A549 (cell line): Measurements from ENCODE around the gene SLC36A2. TPM values are rescaled to one million over a fixed set of nuclear protein-coding genes. Genes with fewer than 3 reads are reported as not detected.

Experiments
- ATAC-seq, 2 experiments: fragments of 200-7000 bp in 1 of 2; fragments of >200 bp in 1 of 2; cut with Nextera tagmentation in 1 of 2; cut with Tn5 transposase in 1 of 2; 3 replicates each; pipeline versions ENCODE4 v1.8.0 to v1.9.1; 2018 to 2020; ENCODE audit warnings: mild to moderate bottlenecking in 1 of 2, moderate library complexity in 1 of 2
- CTCF ChIA-PET: fragments of 300-600 bp; sonication (Branson Sonifier 250); formaldehyde crosslinking; extraction: SDS; loops from one replicate; lab custom pipeline; 2021; ENCODE audit warnings: antibody characterized with exemption, inconsistent platforms; lab: Yijun Ruan, JAX
- POLR2A ChIA-PET: fragments of 350-600 bp; formaldehyde crosslinking; extraction: SDS; loops from one replicate; lab custom pipeline; 2021; ENCODE audit warnings: antibody characterized with exemption, inconsistent platforms; lab: Yijun Ruan, JAX
- DNase-seq, 2 experiments: peaks; one replicate each; pipeline versions ENCODE4 v3.0.0 to v3.0.0-alpha.2; 2011 to 2016; ENCODE audit warnings: low read depth in 1 of 2, low spot score in 1 of 2
- FAIRE-seq: peaks from 2 replicates; lab custom pipeline; 2011; peaks lifted over from hg19 to GRCh38; lab: Jason Lieb, UNC
- H3K27ac ChIP-seq, 2 experiments: fragments of >200 bp; sonication (Bioruptor Twin); formaldehyde crosslinking; 3 replicates each; pipeline ENCODE4 v1.5.1; 2016 to 2017
- H3K4me1 ChIP-seq: fragments of >200 bp; sonication (Bioruptor Twin); formaldehyde crosslinking; 3 replicates; pipeline ENCODE4 v1.6.1; 2016
- H3K4me2 ChIP-seq: fragments of >200 bp; sonication (Bioruptor Twin); formaldehyde crosslinking; 3 replicates; pipeline ENCODE4 v1.6.1; 2016
- H3K4me3 ChIP-seq: fragments of >200 bp; sonication (Bioruptor Twin); formaldehyde crosslinking; 3 replicates; pipeline ENCODE4 v1.5.1; 2016
- H3K9me3 ChIP-seq: fragments of >200 bp; sonication (Bioruptor Twin); formaldehyde crosslinking; 3 replicates; pipeline ENCODE4 v1.6.1; 2016
- BCL3 ChIP-seq: fragments of >200 bp; sonication (Bioruptor Twin); formaldehyde crosslinking; IDR thresholded peaks from 3 replicates; pipeline ENCODE4 v1.6.1; 2016
- BHLHE40 ChIP-seq: IDR thresholded peaks from 2 replicates; pipeline ENCODE4 v1.6.1; 2012; ENCODE audit warnings: low read depth, low read length, inconsistent platforms
- CEBPB ChIP-seq, 2 experiments: fragments of >200 bp in 1 of 2; sonication (Bioruptor Twin) in 1 of 2; formaldehyde crosslinking in 1 of 2; IDR thresholded peaks; 2 replicates each; pipeline ENCODE4 v1.6.1; 2012 to 2016
- CHD2 ChIP-seq: fragments of 150-350 bp; IDR thresholded peaks from 2 replicates; pipeline ENCODE4 v1.6.1; 2014; ENCODE audit warnings: low read length; ENCODE audit not compliant: partially characterized antibody
- EHF ChIP-seq: fragments of 250-450 bp; sonication (Bioruptor Pico); IDR thresholded peaks from 2 replicates; pipeline ENCODE4 v1.5.0; 2020; ENCODE audit warnings: mild to moderate bottlenecking
- EHMT2 ChIP-seq: fragments of 200-600 bp; sonication (generic); IDR thresholded peaks from 2 replicates; pipeline ENCODE4 v1.6.1; 2016; ENCODE audit warnings: antibody characterized with exemption, low read depth, mild to moderate bottlenecking, moderate library complexity
- EP300 ChIP-seq, 2 experiments: fragments of >200 bp; sonication (Bioruptor Twin); formaldehyde crosslinking; IDR thresholded peaks; 2 replicates in 1 of 2; 3 replicates in 1 of 2; pipeline ENCODE4 v1.6.1; 2016 to 2017
- FOSB ChIP-seq: fragments of 250-450 bp; sonication (Bioruptor Pico); IDR thresholded peaks from 2 replicates; pipeline ENCODE4 v1.5.0; 2020; ENCODE audit warnings: mild to moderate bottlenecking, moderate library complexity
- FOXS1 ChIP-seq: fragments of 250-450 bp; sonication (Bioruptor Pico); IDR thresholded peaks from 2 replicates; pipeline ENCODE4 v1.5.0; 2020; ENCODE audit warnings: mild to moderate bottlenecking, moderate library complexity
- GATA3 ChIP-seq: IDR thresholded peaks from 2 replicates; pipeline ENCODE4 v1.6.1; 2012; ENCODE audit warnings: borderline replicate concordance
- HDAC2 ChIP-seq: fragments of 200-600 bp; sonication (generic); IDR thresholded peaks from 2 replicates; pipeline ENCODE4 v1.6.1; 2016
- HOXA7 ChIP-seq: fragments of 250-450 bp; sonication (Bioruptor Pico); IDR thresholded peaks from 2 replicates; pipeline ENCODE4 v1.5.0; 2020; ENCODE audit warnings: mild to moderate bottlenecking, moderate library complexity
- HOXB5 ChIP-seq: fragments of 250-450 bp; sonication (Bioruptor Pico); IDR thresholded peaks from 2 replicates; pipeline ENCODE4 v1.5.0; 2020; ENCODE audit warnings: mild to moderate bottlenecking, moderate library complexity
- JUN ChIP-seq, 2 experiments: fragments of >200 bp; sonication (Bioruptor Twin); formaldehyde crosslinking; IDR thresholded peaks; 2 replicates in 1 of 2; 3 replicates in 1 of 2; pipeline ENCODE4 v1.6.1; 2016 to 2017
- JUNB ChIP-seq: fragments of >200 bp; sonication (Bioruptor Twin); formaldehyde crosslinking; IDR thresholded peaks from 2 replicates; pipeline ENCODE4 v1.6.1; 2016
- NFE2L2 ChIP-seq: fragments of 150-350 bp; conservative IDR thresholded peaks from 2 replicates; pipeline ENCODE4 v1.6.1; 2014; ENCODE audit warnings: low read length
- NPAS2 ChIP-seq: fragments of 250-450 bp; sonication (Bioruptor Pico); IDR thresholded peaks from 2 replicates; pipeline ENCODE4 v1.8.0; 2022; ENCODE audit warnings: mild to moderate bottlenecking, moderate library complexity, borderline replicate concordance
- PBX3 ChIP-seq: IDR thresholded peaks from 2 replicates; pipeline ENCODE4 v1.6.1; 2012
- PHF8 ChIP-seq: fragments of 200-600 bp; sonication (generic); IDR thresholded peaks from 2 replicates; pipeline ENCODE4 v1.6.1; 2016; ENCODE audit warnings: low read depth, mild to moderate bottlenecking, antibody characterized with exemption, moderate library complexity, borderline replicate concordance
- POLR2A ChIP-seq: IDR thresholded peaks from 2 replicates; pipeline ENCODE4 v1.6.1; 2012; ENCODE audit warnings: mild to moderate bottlenecking, low read length
- POLR2AphosphoS2 ChIP-seq: conservative IDR thresholded peaks from 2 replicates; pipeline ENCODE4 v1.6.1; 2012; ENCODE audit warnings: low read length, improper control_type of control experiment, inconsistent platforms
- RAD21 ChIP-seq, 2 experiments: fragments of >200 bp in 1 of 2; sonication (Bioruptor Twin) in 1 of 2; formaldehyde crosslinking in 1 of 2; IDR thresholded peaks in 1 of 2; conservative IDR thresholded peaks in 1 of 2; 2 replicates in 1 of 2; 3 replicates in 1 of 2; pipeline ENCODE4 v1.6.1; 2012 to 2018; ENCODE audit warnings: inconsistent platforms in 1 of 2
- RFX5 ChIP-seq: fragments of 450-650 bp; IDR thresholded peaks from 2 replicates; pipeline ENCODE4 v1.7.1; 2014; ENCODE audit warnings: antibody characterized with exemption, mild to moderate bottlenecking, moderate library complexity
- RNF2 ChIP-seq: fragments of 200-600 bp; sonication (generic); IDR thresholded peaks from 2 replicates; pipeline ENCODE4 v1.6.1; 2016; ENCODE audit warnings: low read depth, mild to moderate bottlenecking, antibody characterized with exemption, moderate library complexity, borderline replicate concordance
- SMC3 ChIP-seq: fragments of >200 bp; sonication (Bioruptor Twin); formaldehyde crosslinking; IDR thresholded peaks from 3 replicates; pipeline ENCODE4 v1.6.1; 2018; ENCODE audit warnings: inconsistent platforms
- SREBF2 ChIP-seq: fragments of 450-650 bp; IDR thresholded peaks from 2 replicates; pipeline ENCODE4 v1.6.1; 2014; ENCODE audit warnings: mild to moderate bottlenecking, moderate library complexity
- TP53 ChIP-seq: fragments of 250-450 bp; sonication (Bioruptor Pico); IDR thresholded peaks from 2 replicates; pipeline ENCODE4 v1.5.0; 2021; ENCODE audit warnings: mild to moderate bottlenecking, moderate library complexity
- USF2 ChIP-seq: fragments of 450-650 bp; IDR thresholded peaks from 2 replicates; pipeline ENCODE4 v1.6.1; 2014; ENCODE audit warnings: antibody characterized with exemption
- ZC3H11A ChIP-seq: fragments of 450-650 bp; IDR thresholded peaks from 2 replicates; pipeline ENCODE4 v1.6.1; 2014; ENCODE audit warnings: antibody characterized with exemption, mild to moderate bottlenecking
- ZNF302 ChIP-seq: fragments of 250-450 bp; sonication (Bioruptor Pico); IDR thresholded peaks from 2 replicates; pipeline ENCODE4 v1.9.0; 2021; ENCODE audit warnings: inconsistent platforms, mild to moderate bottlenecking, moderate library complexity
- WGBS: methylation state at CpG from one replicate; pipeline ENCODE4 v1.1.6; 2017; ENCODE audit errors: missing lambda C conversion rate; 5-methylcytosine and 5-hydroxymethylcytosine counted together
- polyA plus RNA-seq, 4 experiments: library from polyadenylated mRNA; depleted of rRNA in 3 of 4; stranded (reverse); fragments of >200 nt; fragmentation: RNase III in 1 of 4; extraction: RNeasy Plus Mini Kit Qiagen cat#74134 plus additional on column Dnase treatment in 1 of 4; gene quantifications; 2 replicates in 3 of 4; 3 replicates in 1 of 4; pipeline ENCODE4 v1.2.3, GENCODE V29; 2011 to 2017
- TF ChIP-seq, protein P1 (sequence below): fragments of >200 bp; sonication (Bioruptor Twin); formaldehyde crosslinking; IDR thresholded peaks from 2 replicates; pipeline ENCODE4 v1.6.1; 2016
- TF ChIP-seq, protein P2 (sequence below): fragments of 250-450 bp; sonication (Bioruptor Pico); IDR thresholded peaks from 2 replicates; pipeline ENCODE4 v1.5.0; 2021; ENCODE audit warnings: mild to moderate bottlenecking, moderate library complexity, borderline replicate concordance
- TF ChIP-seq, protein P3 (sequence below): fragments of 150-350 bp; IDR thresholded peaks from 2 replicates; pipeline ENCODE4 v1.6.1; 2014; ENCODE audit warnings: low read depth, mild to moderate bottlenecking, low read length

The SLC36A2 gene
- polyA plus RNA-seq, 2 of the 4 experiments (the other 2 are of a cell fraction), result not detected

- DNase-seq (no peak), ATAC-seq (peak in 1 of 2 experiments; percentile 57; a peak in 2 of 6 replicates), FAIRE-seq (no peak)
- WGBS, result 11% methylated on average over 8 of the region's 8 CpGs
- CTCF ChIA-PET, result interaction anchor here (1.5 kb wide), 1 partner anchor 306 kb away, joined by 3 read pairs; no protein-coding TSS in a partner anchor
- Histone ChIP-seq H3K4me1 (no peaks in the 10 kb centered on the region), H3K27ac (no peak overlapping the region), H3K4me2 (no peak overlapping the region), H3K9me3 (no peaks in the 10 kb centered on the region), H3K4me3 (no peak overlapping the region)
- TF ChIP-seq FOXS1 (no peak), RFX5 (no peak), ZNF302 (CRISPR knock-in tag) (no peak), EHF (no peak), JUNB (no peak), CHD2 (no peak), USF2 (no peak), CEBPB (IDR thresholded peaks at IDR 0.05) (no peak), HDAC2 (no peak), EP300 (IDR thresholded peaks at IDR 0.05) (no peak), PHF8 (no peak), TP53 (CRISPR knock-in tag) (no peak), GATA3 (no peak), SREBF2 (no peak), NPAS2 (CRISPR knock-in tag) (no peak)
- TF ChIP-seq, protein P1, sequence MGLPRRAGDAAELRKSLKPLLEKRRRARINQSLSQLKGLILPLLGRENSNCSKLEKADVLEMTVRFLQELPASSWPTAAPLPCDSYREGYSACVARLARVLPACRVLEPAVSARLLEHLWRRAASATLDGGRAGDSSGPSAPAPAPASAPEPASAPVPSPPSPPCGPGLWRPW, result no peak
- POLR2A ChIA-PET, result no interaction called here
These were observed 1.4 kb downstream of the SLC36A2 start for GRCh38 chr5:151345808-151346478.

DNA sequence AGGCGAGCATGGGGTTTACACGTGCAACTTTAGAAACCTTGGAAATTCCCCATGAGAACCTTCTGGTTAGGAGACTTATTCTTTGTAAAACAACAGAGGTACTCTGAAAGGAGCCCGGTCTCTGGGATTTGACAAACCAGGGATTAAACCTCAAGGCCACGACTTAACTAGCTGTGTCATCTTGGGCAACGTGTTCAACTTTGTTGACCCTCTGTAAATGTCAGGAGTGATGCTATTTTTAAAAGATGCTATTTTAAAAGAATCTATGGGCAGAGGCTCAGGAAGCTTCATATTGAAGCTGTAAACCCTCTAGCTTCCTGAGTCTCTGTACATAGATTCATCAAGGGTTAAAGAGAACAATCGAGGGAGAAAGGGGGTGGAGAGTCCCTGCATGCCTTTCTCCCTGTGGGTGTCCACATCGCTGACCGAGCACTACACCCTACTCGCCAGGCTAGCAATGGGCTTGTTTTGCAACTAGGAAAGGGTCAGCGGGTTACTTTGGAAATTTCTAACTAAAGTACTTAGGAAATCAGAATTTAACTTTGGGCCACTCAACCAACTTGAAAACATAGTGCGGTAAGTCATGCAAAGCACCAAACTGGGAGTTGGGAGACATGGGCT is 2.1 kb downstream of the SLC36A2 start:
- Histone ChIP-seq H3K4me2 (no peak overlapping the region), H3K4me3 (no peak overlapping the region), H3K9me3 (no peaks in the 10 kb centered on the region), H3K4me1 (no peaks in the 10 kb centered on the region), H3K27ac (no peak overlapping the region)
- no peak for FAIRE-seq
- ChIA-PET CTCF (interaction anchor here (1.5 kb wide), 1 partner anchor 307 kb away, joined by 3 read pairs; no protein-coding TSS in a partner anchor), POLR2A (no interaction called here)
- DNase-seq, result no peak
- ATAC-seq, result no peak
- no peak for TF ChIP-seq NFE2L2
- TF ChIP-seq EP300 (IDR thresholded peaks at IDR 0.05), result no peak
- TF ChIP-seq BCL3, result no peak
- no peak for TF ChIP-seq HOXB5 (CRISPR knock-in tag)
- no peak for TF ChIP-seq RAD21 (conservative IDR thresholded peaks at IDR 0.05 in 1 of 2, IDR thresholded peaks at IDR 0.05 in 1 of 2)
- no peak for TF ChIP-seq POLR2A
- no peak for TF ChIP-seq RNF2
- TF ChIP-seq RFX5, result no peak
- TF ChIP-seq PBX3, result no peak
- TF ChIP-seq FOSB (CRISPR knock-in tag), result no peak
- TF ChIP-seq ZC3H11A, result no peak
- no peak for TF ChIP-seq SMC3
- TF ChIP-seq BHLHE40, result no peak
- TF ChIP-seq JUN (IDR thresholded peaks at IDR 0.05), result no peak
- TF ChIP-seq, protein P2, sequence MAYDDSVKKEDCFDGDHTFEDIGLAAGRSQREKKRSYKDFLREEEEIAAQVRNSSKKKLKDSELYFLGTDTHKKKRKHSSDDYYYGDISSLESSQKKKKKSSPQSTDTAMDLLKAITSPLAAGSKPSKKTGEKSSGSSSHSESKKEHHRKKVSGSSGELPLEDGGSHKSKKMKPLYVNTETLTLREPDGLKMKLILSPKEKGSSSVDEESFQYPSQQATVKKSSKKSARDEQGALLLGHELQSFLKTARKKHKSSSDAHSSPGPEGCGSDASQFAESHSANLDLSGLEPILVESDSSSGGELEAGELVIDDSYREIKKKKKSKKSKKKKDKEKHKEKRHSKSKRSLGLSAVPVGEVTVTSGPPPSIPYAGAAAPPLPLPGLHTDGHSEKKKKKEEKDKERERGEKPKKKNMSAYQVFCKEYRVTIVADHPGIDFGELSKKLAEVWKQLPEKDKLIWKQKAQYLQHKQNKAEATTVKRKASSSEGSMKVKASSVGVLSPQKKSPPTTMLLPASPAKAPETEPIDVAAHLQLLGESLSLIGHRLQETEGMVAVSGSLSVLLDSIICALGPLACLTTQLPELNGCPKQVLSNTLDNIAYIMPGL (CRISPR knock-in tag), result no peak
- TF ChIP-seq, protein P3, sequence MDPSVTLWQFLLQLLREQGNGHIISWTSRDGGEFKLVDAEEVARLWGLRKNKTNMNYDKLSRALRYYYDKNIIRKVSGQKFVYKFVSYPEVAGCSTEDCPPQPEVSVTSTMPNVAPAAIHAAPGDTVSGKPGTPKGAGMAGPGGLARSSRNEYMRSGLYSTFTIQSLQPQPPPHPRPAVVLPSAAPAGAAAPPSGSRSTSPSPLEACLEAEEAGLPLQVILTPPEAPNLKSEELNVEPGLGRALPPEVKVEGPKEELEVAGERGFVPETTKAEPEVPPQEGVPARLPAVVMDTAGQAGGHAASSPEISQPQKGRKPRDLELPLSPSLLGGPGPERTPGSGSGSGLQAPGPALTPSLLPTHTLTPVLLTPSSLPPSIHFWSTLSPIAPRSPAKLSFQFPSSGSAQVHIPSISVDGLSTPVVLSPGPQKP, result no peak
- TF ChIP-seq ZNF302 (CRISPR knock-in tag), result no peak
- TF ChIP-seq POLR2AphosphoS2, result no peak
- no peak for TF ChIP-seq EHMT2
- no peak for TF ChIP-seq HOXA7 (CRISPR knock-in tag)
- 20% methylated on average over 11 of the region's 11 CpGs for WGBS
